ENCODE results near the gene IL10. TPM values are rescaled to one million over a fixed set of nuclear protein-coding genes. Genes with fewer than 3 reads are reported as not detected.

IL10 gene
- total RNA-seq, 1 experiment from 2014 or later, result not detected

DNA sequence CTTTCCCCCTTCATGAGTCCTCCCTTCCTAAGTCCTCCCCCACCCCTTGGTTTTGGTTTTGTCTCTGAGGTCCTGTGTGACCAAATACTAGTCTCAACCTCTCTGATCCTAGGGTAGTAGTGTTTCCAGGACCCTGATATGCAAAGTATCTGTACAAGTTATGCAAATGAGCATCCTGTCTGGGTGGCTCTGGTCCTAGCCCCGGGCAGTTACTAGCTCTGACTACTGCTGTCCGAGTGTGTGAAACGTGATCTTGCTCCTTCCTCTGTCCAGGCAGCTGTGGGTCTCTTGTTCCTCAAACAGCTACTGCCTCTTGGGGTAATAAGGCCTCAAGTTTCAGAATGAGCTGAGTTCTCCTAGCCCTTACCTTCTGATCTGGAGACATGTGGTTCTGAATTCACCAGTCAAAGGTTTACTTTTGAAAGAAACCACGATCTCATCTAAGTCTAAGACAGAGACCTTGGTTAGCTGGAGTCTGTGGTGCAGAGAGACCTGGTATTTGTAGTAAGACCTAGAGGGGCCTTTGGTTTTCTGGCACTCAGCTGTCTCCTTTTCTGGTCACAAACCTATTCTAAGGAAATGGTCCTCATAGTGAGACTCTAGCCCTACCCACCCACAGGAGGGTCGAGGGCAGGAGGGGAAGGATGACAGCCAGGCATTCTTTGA, 32.8 kb downstream of the IL10 start:
- intact Hi-C loops (cut with micrococcal nuclease; ENCODE audit: unreplicated experiment), result loop anchor here (1.0 to 10.0 kb wide), 3 partner anchors 68 to 335 kb away; no protein-coding TSS in a partner anchor
- Mint-ChIP-seq H3K4me1 (ENCODE audit: low read depth, unreplicated experiment) (peaks cover 14% of the 10 kb centered on the region), H3K9me3 (ENCODE audit: low read depth, unreplicated experiment) (no peaks in the 10 kb centered on the region), H3K27ac (ENCODE audit: unreplicated experiment) (no peak overlapping the region), H3K4me3 (ENCODE audit: low read depth, unreplicated experiment) (no peak overlapping the region), H3K27me3 (ENCODE audit: unreplicated experiment) (no peaks in the 10 kb centered on the region), H3K36me3 (ENCODE audit: insufficient read depth, unreplicated experiment) (peaks cover 14% of the 10 kb centered on the region)
- DNase-seq, result no peak
- CTCF ChIA-PET, result interaction anchor here (0.6 to 1.1 kb wide), 3 partner anchors 21 to 173 kb away, joined by 3 to 6 read pairs (median 4); no protein-coding TSS in a partner anchor
- TF ChIP-seq, protein P1, sequence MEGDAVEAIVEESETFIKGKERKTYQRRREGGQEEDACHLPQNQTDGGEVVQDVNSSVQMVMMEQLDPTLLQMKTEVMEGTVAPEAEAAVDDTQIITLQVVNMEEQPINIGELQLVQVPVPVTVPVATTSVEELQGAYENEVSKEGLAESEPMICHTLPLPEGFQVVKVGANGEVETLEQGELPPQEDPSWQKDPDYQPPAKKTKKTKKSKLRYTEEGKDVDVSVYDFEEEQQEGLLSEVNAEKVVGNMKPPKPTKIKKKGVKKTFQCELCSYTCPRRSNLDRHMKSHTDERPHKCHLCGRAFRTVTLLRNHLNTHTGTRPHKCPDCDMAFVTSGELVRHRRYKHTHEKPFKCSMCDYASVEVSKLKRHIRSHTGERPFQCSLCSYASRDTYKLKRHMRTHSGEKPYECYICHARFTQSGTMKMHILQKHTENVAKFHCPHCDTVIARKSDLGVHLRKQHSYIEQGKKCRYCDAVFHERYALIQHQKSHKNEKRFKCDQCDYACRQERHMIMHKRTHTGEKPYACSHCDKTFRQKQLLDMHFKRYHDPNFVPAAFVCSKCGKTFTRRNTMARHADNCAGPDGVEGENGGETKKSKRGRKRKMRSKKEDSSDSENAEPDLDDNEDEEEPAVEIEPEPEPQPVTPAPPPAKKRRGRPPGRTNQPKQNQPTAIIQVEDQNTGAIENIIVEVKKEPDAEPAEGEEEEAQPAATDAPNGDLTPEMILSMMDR (IDR thresholded peaks at IDR 0.05; ENCODE audit: unreplicated experiment), result no peak
- no TSS peak for BruUV-seq (replicated peaks)

DNA sequence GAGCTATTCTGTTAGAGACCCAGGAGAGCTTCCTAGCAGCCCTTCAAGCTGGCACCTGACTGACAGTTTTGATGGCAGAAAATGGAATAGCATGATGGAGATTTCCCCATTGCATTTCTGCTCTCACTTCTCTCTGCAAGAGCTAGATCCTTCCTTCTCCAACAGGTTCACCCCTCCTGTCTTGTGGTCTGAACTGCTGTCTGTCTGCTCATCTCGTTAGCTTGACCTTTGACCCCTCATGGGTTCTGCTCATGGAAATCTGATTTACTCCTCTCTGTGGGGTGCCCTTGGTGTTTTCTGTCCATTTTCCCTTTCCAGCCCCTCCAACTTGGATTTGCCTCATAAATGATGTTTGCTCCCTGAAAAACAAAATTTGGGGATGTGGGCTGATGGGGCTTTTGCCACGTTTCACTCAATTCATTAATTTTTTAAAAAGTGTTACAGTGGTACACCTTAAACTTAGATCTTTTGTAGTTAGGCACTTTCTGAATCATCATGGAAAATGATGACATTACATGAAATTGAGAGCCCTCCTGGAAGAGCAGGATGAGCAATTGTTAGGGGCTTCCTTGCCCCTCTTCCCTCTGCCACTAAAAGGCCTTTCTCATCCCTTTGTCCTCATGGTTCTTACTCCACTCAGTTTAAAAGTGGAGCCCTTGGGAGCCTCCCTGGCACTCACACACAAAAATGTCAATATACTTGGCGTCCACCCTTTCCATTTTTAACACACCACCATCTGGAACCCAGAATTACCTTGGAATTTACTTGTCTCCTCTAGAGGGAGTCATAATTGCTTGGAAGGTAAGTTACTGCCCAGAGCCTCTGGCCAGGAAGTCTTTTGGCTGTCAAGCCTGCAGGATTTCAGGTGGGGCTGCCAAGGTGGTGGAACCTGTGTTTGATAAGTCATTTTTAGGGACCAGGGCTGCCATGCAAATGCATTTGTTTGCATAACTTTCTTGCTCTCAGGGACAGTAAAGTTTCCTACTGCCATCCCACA, 33.6 kb downstream of the IL10 start:
- no TSS peak for BruUV-seq (replicated peaks)
- peaks cover 14% of the 10 kb centered on the region for H3K4me1 Mint-ChIP-seq (ENCODE audit: low read depth, unreplicated experiment)
- no peaks in the 10 kb centered on the region for H3K27me3 Mint-ChIP-seq (ENCODE audit: unreplicated experiment)
- H3K27ac Mint-ChIP-seq (ENCODE audit: unreplicated experiment), result peak overlapping the region; percentile 8
- DNase-seq, result peak; percentile 45
- no peaks in the 10 kb centered on the region for H3K9me3 Mint-ChIP-seq (ENCODE audit: low read depth, unreplicated experiment)
- peaks cover 20% of the 10 kb centered on the region for H3K36me3 Mint-ChIP-seq (ENCODE audit: insufficient read depth, unreplicated experiment)
- intact Hi-C loops (cut with micrococcal nuclease; ENCODE audit: unreplicated experiment), result loop anchor here (1.0 to 10.0 kb wide), 3 partner anchors 69 to 336 kb away; no protein-coding TSS in a partner anchor
- CTCF ChIA-PET, result interaction anchor here (0.6 to 1.1 kb wide), 3 partner anchors 10 to 243 kb away, joined by 3 to 8 read pairs (median 3); no protein-coding TSS in a partner anchor
- TF ChIP-seq, protein P1 (IDR thresholded peaks at IDR 0.05; ENCODE audit: unreplicated experiment), result peak; percentile 48
- no peak overlapping the region for H3K4me3 Mint-ChIP-seq (ENCODE audit: low read depth, unreplicated experiment)

DNA sequence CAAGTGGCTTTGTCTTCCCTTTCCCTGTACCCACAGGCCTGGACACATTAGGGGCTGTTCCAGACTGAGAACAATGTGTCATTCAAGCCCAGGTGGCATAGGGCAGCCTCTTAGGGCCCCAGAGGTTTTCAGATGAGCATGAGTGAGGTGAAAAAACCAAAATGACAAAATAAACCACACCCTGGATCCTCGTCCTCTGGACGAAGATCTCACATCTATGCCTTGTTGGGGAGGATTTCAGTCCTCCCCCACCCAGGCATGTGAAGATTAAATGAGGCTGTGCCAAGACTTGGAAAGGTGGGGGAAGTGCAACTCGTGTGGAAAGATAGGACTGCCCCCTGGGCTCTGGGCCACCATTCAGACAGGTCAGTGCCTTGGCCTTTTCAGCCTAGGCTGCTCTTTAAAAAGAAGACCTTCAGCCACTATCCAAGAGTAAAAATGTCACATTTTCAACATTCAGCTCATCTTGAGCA, 34.5 kb downstream of the IL10 start:
- BruUV-seq (replicated peaks), result no TSS peak
- Mint-ChIP-seq H3K27ac (ENCODE audit: unreplicated experiment) (no peak overlapping the region), H3K36me3 (ENCODE audit: insufficient read depth, unreplicated experiment) (peaks cover 20% of the 10 kb centered on the region), H3K4me1 (ENCODE audit: low read depth, unreplicated experiment) (peaks cover 14% of the 10 kb centered on the region), H3K4me3 (ENCODE audit: low read depth, unreplicated experiment) (no peak overlapping the region), H3K27me3 (ENCODE audit: unreplicated experiment) (no peaks in the 10 kb centered on the region), H3K9me3 (ENCODE audit: low read depth, unreplicated experiment) (no peaks in the 10 kb centered on the region)
- CTCF ChIA-PET, result interaction anchor here (0.6 to 1.1 kb wide), 3 partner anchors 9 to 244 kb away, joined by 3 to 8 read pairs (median 3); no protein-coding TSS in a partner anchor
- no peak for DNase-seq
- intact Hi-C loops (cut with micrococcal nuclease; ENCODE audit: unreplicated experiment), result loop anchor here (5.0 to 10.0 kb wide), 2 partner anchors 70 to 337 kb away; no protein-coding TSS in a partner anchor
- TF ChIP-seq, protein P1 (IDR thresholded peaks at IDR 0.05; ENCODE audit: unreplicated experiment), result no peak
